Measurements from ENCODE around the gene PPP1R13L.

- TF ChIP-seq POLR2A (IDR thresholded peaks at IDR 0.05) = no peak
- no peak for TF ChIP-seq CTCF (IDR thresholded peaks at IDR 0.05)
- no peak for TF ChIP-seq POLR2AphosphoS5 (IDR thresholded peaks at IDR 0.05; ENCODE audit: insufficient read depth in 1 of 2, low read depth in 1 of 2)
Measured at GRCh38 chr19:45331411-45331810, 73.5 kb downstream of the PPP1R13L start.

Measured in vagina (tissue), 2 donors.